ENCODE results near the gene NACA2. TPM values are rescaled to one million over a fixed set of nuclear protein-coding genes. Genes with fewer than 3 reads are reported as not detected.
"Not testable (repeated sequence)": the region's sequence is repeated elsewhere in the genome, so short reads cannot be mapped to it uniquely, and the experiment has no call there.

Gene NACA2
- total RNA-seq, 4 donors from 2014 or later = not detected

DNA sequence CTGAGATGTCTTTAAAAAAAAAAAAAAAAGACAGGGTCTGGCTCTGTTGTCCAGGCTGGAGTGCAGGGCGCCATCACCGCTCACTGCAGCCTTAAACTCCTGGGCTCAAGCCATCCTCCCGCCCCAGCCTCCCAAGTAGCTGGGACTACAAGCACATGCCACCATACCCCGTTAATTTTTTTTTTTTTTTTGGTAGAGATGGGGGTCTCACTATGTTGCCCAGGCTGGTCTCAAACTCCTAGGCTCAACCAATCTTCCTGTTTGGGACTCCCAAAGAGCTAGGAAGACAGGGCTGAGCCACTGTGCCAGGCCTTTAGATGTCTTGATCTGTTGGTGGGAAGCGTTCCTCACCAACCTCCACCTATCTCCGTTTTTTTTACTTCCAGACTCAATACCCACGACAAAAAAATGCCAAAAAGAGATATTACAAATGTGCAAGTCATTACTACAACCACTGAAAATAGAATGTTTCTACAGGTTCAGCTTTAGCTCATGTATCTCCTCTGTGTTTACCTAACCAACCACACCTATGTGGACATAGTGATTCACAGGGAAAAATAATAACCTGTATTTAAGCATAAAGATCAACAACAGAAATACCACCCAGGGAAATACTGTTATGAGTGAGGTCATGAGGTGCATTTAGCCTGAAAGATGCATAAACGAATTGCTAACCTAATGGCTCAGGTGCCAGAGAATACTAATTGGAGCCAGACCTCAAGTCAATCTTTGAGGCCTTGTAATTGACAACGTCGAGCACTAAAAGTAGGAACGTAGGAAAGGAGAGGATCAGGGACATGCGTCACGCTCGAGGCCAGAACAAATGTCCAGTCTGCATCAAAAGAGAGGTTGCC, 22.6 kb downstream of the NACA2 start:
- DNase-seq (ENCODE audit: low spot score in 2 of 2) = no peak
- TF ChIP-seq, protein P1, sequence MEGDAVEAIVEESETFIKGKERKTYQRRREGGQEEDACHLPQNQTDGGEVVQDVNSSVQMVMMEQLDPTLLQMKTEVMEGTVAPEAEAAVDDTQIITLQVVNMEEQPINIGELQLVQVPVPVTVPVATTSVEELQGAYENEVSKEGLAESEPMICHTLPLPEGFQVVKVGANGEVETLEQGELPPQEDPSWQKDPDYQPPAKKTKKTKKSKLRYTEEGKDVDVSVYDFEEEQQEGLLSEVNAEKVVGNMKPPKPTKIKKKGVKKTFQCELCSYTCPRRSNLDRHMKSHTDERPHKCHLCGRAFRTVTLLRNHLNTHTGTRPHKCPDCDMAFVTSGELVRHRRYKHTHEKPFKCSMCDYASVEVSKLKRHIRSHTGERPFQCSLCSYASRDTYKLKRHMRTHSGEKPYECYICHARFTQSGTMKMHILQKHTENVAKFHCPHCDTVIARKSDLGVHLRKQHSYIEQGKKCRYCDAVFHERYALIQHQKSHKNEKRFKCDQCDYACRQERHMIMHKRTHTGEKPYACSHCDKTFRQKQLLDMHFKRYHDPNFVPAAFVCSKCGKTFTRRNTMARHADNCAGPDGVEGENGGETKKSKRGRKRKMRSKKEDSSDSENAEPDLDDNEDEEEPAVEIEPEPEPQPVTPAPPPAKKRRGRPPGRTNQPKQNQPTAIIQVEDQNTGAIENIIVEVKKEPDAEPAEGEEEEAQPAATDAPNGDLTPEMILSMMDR (IDR thresholded peaks at IDR 0.05) = no peak
- no peak for TF ChIP-seq POLR2A (IDR thresholded peaks at IDR 0.05)
- WGBS, 2 donors = 76% methylated on average over 14 of the region's 14 CpGs
- no peak overlapping the region for H3K4me3 ChIP-seq (ENCODE audit: low read depth, poor library complexity, severe bottlenecking)
- intact Hi-C loops (cut with DNase I; ENCODE audit: low total_unique reads) = no loop called here

DNA sequence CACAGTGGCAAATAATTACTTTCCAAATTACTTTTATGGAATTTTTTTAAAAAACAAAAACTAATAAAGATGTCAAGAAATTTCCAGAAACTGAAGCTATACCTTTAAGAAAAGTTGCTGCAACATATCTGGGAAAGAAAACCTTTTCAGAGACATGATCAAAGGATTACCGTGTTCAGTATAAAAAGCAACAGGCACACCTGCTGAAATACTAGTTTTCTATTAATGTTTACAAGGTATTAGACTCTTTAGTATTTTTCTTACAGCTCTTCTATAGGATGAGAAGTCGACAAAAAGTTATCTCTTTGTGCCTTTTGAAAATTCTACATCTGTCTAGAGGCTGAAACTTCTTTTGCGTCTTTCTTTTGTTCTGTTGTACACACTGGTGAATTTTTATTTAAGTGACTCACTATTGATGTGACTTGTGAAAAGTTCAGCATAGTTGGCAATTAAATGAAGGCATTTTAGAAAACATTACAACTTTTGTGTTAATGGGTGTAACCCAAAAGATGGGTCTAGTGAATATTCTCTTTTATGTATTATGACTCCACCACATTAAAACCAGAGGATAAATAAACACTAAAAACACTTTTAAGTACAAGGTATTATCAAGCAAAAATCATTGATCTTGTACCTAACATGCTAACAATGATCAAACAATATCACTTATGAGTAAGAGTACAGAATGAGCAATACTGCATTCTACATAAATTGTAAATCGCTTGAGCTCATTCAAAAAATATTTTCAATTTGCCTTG, 23.8 kb downstream of the NACA2 start:
- no peak for DNase-seq (ENCODE audit: low spot score in 2 of 2)
- 46 to 55% methylated on average over 4 of the region's 4 CpGs for WGBS, 2 donors
- no peak overlapping the region for H3K4me3 ChIP-seq (ENCODE audit: low read depth, poor library complexity, severe bottlenecking)
- intact Hi-C loops (cut with DNase I; ENCODE audit: low total_unique reads) = no loop called here
- TF ChIP-seq, protein P1 (IDR thresholded peaks at IDR 0.05) = no peak
- TF ChIP-seq POLR2A (IDR thresholded peaks at IDR 0.05) = no peak

DNA sequence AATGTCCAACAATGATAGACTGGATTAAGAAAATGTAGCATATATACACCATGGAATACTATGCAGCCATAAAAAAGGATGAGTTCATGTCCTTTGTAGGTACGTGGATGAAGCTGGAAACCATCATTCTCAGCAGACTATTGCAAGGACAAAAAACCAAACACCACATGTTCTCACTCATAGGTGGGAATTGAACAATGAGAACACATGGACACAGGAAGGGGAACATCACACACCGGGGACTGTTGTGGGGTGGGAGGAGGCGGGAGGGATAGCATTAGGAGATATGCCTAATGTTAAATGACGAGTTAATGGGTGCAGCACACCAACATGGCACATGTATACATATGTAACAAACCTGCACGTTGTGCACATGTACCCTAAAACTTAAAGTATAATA, 24.6 kb downstream of the NACA2 start:
- H3K4me3 ChIP-seq (ENCODE audit: low read depth, poor library complexity, severe bottlenecking); DNase-seq (ENCODE audit: low spot score in 2 of 2); intact Hi-C loops (cut with DNase I; ENCODE audit: low total_unique reads): not testable (repeated sequence)
- WGBS, 2 donors = 81 to 86% methylated on average over 5 of the region's 5 CpGs

DNA sequence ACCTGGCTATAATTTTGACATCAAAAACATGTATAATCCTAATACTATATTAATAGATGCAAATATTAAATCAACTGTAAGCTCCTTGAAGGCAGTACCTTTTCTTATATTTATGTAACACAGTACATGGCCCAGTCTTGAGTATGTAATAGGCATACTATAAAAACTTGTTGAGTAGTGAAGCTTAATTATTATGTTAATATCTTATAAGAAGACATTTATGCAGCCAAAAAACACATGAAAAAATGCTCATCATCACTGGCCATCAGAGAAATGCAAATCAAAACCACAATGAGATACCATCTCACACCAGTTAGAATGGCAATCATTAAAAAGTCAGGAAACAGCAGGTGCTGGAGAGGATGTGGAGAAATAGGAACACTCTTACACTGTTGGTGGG, 25.2 kb downstream of the NACA2 start:
- DNase-seq (ENCODE audit: low spot score in 2 of 2); H3K4me3 ChIP-seq (ENCODE audit: low read depth, poor library complexity, severe bottlenecking); intact Hi-C loops (cut with DNase I; ENCODE audit: low total_unique reads): not testable (repeated sequence)

DNA sequence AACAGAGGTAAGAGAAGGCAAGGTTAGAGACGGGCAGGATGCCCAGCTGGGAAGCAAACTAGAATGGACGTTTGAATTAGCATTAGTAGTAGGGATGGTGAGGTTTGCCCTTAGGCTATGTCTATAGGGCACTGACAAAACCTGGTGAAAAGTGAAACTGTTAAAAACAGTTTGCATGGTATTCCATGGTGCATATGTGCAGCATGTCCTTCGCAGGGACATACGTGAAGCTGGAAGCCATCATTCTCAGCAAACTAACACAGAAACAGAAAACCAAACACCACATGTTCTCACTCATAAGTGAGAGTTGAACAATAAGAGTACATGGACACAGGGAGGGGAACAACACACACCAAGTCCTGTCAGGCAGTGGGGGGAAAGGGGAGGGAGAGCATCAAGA, 25.8 kb downstream of the NACA2 start:
- no peak overlapping the region for H3K4me3 ChIP-seq (ENCODE audit: low read depth, poor library complexity, severe bottlenecking)
- no peak for TF ChIP-seq POLR2A (IDR thresholded peaks at IDR 0.05)
- TF ChIP-seq, protein P1 (IDR thresholded peaks at IDR 0.05) = no peak
- no peak for DNase-seq (ENCODE audit: low spot score in 2 of 2)
- intact Hi-C loops (cut with DNase I; ENCODE audit: low total_unique reads) = no loop called here
- WGBS, 2 donors = 38 to 67% methylated on average over 4 of the region's 4 CpGs

DNA sequence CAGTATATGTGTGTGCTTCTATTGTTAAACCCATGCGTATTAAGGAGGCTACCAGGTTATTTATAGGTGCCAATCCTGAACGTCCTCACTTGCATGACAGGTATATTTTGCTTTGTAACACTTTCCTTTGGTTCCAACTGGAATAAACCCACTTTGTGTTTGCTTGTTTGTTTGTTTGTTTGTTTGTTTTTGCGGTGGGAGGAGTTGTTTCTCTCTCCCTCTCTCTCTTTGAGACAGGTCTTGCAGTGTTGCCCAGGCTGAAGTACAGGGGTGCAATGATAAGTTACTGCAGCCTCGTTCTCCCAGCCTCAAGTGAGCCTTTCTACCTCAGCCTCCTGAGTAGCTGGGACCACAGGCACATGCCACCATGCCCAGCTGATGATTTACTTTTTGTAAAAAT, 28.7 kb downstream of the NACA2 start:
- WGBS, 2 donors = 66 to 75% methylated on average over 4 of the region's 4 CpGs

More for the DNA sequence above, 28.7 kb downstream of the NACA2 start:
- TF ChIP-seq POLR2A (IDR thresholded peaks at IDR 0.05) = no peak
- TF ChIP-seq, protein P1 (IDR thresholded peaks at IDR 0.05) = no peak
- intact Hi-C loops (cut with DNase I; ENCODE audit: low total_unique reads) = no loop called here
- H3K4me3 ChIP-seq (ENCODE audit: low read depth, poor library complexity, severe bottlenecking) = no peak overlapping the region
- no peak for DNase-seq (ENCODE audit: low spot score in 2 of 2)
